GM12878 (cell line): Measurements from ENCODE around the gene WWOX. TPM values are rescaled to one million over a fixed set of nuclear protein-coding genes. Genes with fewer than 3 reads are reported as not detected.

ENCODE experiments used
- ATAC-seq: fragments of 200-7000 bp; cut with Tn5 transposase; 3 replicates; pipeline ENCODE4 v1.9.1; 2020; ENCODE audit warnings: mild to moderate bottlenecking, moderate library complexity
- BruUV-seq: library from RNA; stranded (reverse); fragments of 400-500 nt; replicated peaks from 2 replicates; lab custom pipeline; 2021; lab: Mats Ljungman, UMichigan
- CTCF ChIA-PET: fragments of 300-600 bp; sonication (Branson Sonifier 250); formaldehyde crosslinking; extraction: SDS; loops from one replicate; lab custom pipeline; 2021; ENCODE audit warnings: inconsistent platforms; lab: Yijun Ruan, JAX
- POLR2A ChIA-PET: fragments of 350-600 bp; formaldehyde crosslinking; extraction: SDS; loops from one replicate; lab custom pipeline; 2021; ENCODE audit warnings: inconsistent platforms; lab: Charles Lee
- RAD21 ChIA-PET: fragments of 300-600 bp; sonication (Branson Sonifier 250); formaldehyde crosslinking; loops from one replicate; lab custom pipeline; 2023; ENCODE audit warnings: antibody characterized with exemption; ENCODE audit not compliant: unreplicated experiment; lab: Charles Lee
- SMC1A ChIA-PET: fragments of 300-600 bp; sonication (Branson Sonifier 250); formaldehyde crosslinking; loops from one replicate; lab custom pipeline; 2023; ENCODE audit not compliant: unreplicated experiment, uncharacterized antibody; lab: Charles Lee
- DNase-seq: peaks from one replicate; pipeline ENCODE4 v3.0.0-alpha.2; 2011; ENCODE audit warnings: low read depth, low spot score
- FAIRE-seq: peaks from 3 replicates; lab custom pipeline; 2011; peaks lifted over from hg19 to GRCh38; lab: Jason Lieb, UNC
- H2AFZ ChIP-seq: 2 replicates; pipeline ENCODE4 v1.6.0; 2011; ENCODE audit warnings: low read depth, low read length, control low read depth; ENCODE audit not compliant: control insufficient read depth
- H3K27ac ChIP-seq: 2 replicates; pipeline ENCODE4 v1.5.1; 2011; ENCODE audit warnings: control low read depth; ENCODE audit not compliant: control insufficient read depth, insufficient read depth
- H3K27me3 ChIP-seq, 2 experiments: replicated peaks in 1 of 2; 2 replicates each; pipeline versions ENCODE4 v1.6.0 to v1.6.1; 2011; ENCODE audit warnings: low read length in 1 of 2; ENCODE audit not compliant: control insufficient read depth in 2 of 2, insufficient read depth in 2 of 2
- H3K36me3 ChIP-seq, 2 experiments: 2 replicates each; pipeline ENCODE4 v1.5.1; 2011; ENCODE audit warnings: low read length in 1 of 2; ENCODE audit not compliant: control insufficient read depth in 2 of 2, insufficient read depth in 2 of 2
- H3K4me1 ChIP-seq: 2 replicates; pipeline ENCODE4 v1.6.1; 2011; ENCODE audit warnings: mild to moderate bottlenecking, low read length, moderate library complexity, mixed read lengths; ENCODE audit not compliant: control insufficient read depth, insufficient read depth
- H3K4me2 ChIP-seq: 2 replicates; pipeline ENCODE4 v1.6.0; 2011; ENCODE audit warnings: control low read depth; ENCODE audit not compliant: control insufficient read depth, insufficient read depth
- H3K4me3 ChIP-seq: fragments of 200-600 bp; sonication (generic); 2 replicates; pipeline ENCODE4 v1.5.1; 2016
- H3K79me2 ChIP-seq: 2 replicates; pipeline ENCODE4 v1.6.0; 2011; ENCODE audit warnings: low read length; ENCODE audit not compliant: control insufficient read depth, insufficient read depth
- H3K9ac ChIP-seq: 2 replicates; pipeline ENCODE4 v1.8.0; 2011; ENCODE audit warnings: low read length, control low read depth, mixed read lengths; ENCODE audit not compliant: control insufficient read depth, insufficient read depth
- H3K9me3 ChIP-seq: replicated peaks from 3 replicates; pipeline ENCODE4 v1.5.1; 2011; ENCODE audit warnings: mild to moderate bottlenecking, low read length; ENCODE audit not compliant: control insufficient read depth, insufficient read depth
- H4K20me1 ChIP-seq: 2 replicates; pipeline ENCODE4 v1.6.0; 2011; ENCODE audit not compliant: control insufficient read depth, insufficient read depth
- ATF7 ChIP-seq: fragments of 450-650 bp; IDR thresholded peaks from 2 replicates; pipeline ENCODE4 v1.6.1; 2016; ENCODE audit warnings: low read depth, mild to moderate bottlenecking
- E2F8 ChIP-seq: fragments of 450-650 bp; IDR thresholded peaks from 2 replicates; pipeline ENCODE4 v1.6.1; 2018; ENCODE audit warnings: mild to moderate bottlenecking, low read depth, moderate library complexity; ENCODE audit not compliant: partially characterized antibody
- ESRRA ChIP-seq: IDR thresholded peaks from 2 replicates; pipeline ENCODE4 v1.6.1; 2012; ENCODE audit warnings: mild to moderate bottlenecking, low read length, improper control_type of control experiment
- ETV6 ChIP-seq, 2 experiments: fragments of 450-650 bp in 1 of 2; IDR thresholded peaks in 1 of 2; conservative IDR thresholded peaks in 1 of 2; 2 replicates each; pipeline ENCODE4 v1.6.1; 2014; ENCODE audit warnings: antibody characterized with exemption in 1 of 2, borderline replicate concordance in 1 of 2, low read depth in 1 of 2, mild to moderate bottlenecking in 1 of 2, moderate library complexity in 1 of 2
- HDGF ChIP-seq: fragments of 450-650 bp; IDR thresholded peaks from 2 replicates; pipeline ENCODE4 v1.6.1; 2016; ENCODE audit warnings: antibody characterized with exemption
- IKZF2 ChIP-seq, 2 experiments: fragments of 450-650 bp; IDR thresholded peaks; 2 replicates each; pipeline ENCODE4 v1.6.1; 2017; ENCODE audit warnings: mild to moderate bottlenecking in 2 of 2, moderate library complexity in 2 of 2
- NKRF ChIP-seq: fragments of 450-650 bp; conservative IDR thresholded peaks from 2 replicates; pipeline ENCODE4 v1.6.1; 2017; ENCODE audit warnings: mild to moderate bottlenecking, moderate library complexity
- POLR2A ChIP-seq: IDR thresholded peaks from 2 replicates; pipeline ENCODE4 v1.6.1; 2011; ENCODE audit warnings: low read depth, mild to moderate bottlenecking, low read length
- RCOR1 ChIP-seq: conservative IDR thresholded peaks from 2 replicates; pipeline ENCODE4 v1.6.1; 2012; ENCODE audit warnings: low read depth, low read length, improper control_type of control experiment
- SMARCA5 ChIP-seq: fragments of 450-650 bp; IDR thresholded peaks from 2 replicates; pipeline ENCODE4 v1.6.1; 2017; ENCODE audit warnings: mild to moderate bottlenecking
- ZSCAN29 ChIP-seq: fragments of 450-650 bp; IDR thresholded peaks from 2 replicates; pipeline ENCODE4 v1.6.1; 2017; ENCODE audit warnings: mild to moderate bottlenecking, moderate library complexity
- WGBS: methylation state at CpG from one replicate; pipeline ENCODE4 v1.1.6; 2016; ENCODE audit warnings: low lambda C conversion rate; ENCODE audit not compliant: insufficient replicate concordance, insufficient coverage; ENCODE audit errors: missing lambda C conversion rate; 5-methylcytosine and 5-hydroxymethylcytosine counted together
- in situ Hi-C: fragments of 300-500 bp; cut with MboI; formaldehyde crosslinking; loops from 9 replicates; pipeline ENCODE4 v1.14.3; 2018; ENCODE audit warnings: mixed read lengths
- intact Hi-C: fragments of 100-400 bp; cut with micrococcal nuclease; formaldehyde crosslinking; loops from one replicate; pipeline ENCODE4 v1.14.2; 2022; ENCODE audit not compliant: unreplicated experiment
- polyA plus RNA-seq, 11 experiments: library from polyadenylated mRNA; depleted of rRNA in 4 of 11; unstranded in 6 of 11; stranded (reverse) in 5 of 11; fragments of >200 nt; fragmentation: Nextera tagmentation in 4 of 11; fragmentation: Illumina TruSeq in 1 of 11; extraction: Ambion mirVana in 4 of 11; extraction: Trizol in 1 of 11; gene quantifications; 1 replicate in 1 of 11; 2 replicates in 10 of 11; pipeline versions ENCODE4 v1.2.1 to v1.2.3, GENCODE V29; 2011 to 2016; ENCODE audit warnings: inconsistent platforms in 2 of 11, missing spikeins in 2 of 11, low read depth in 1 of 11
- total RNA-seq, 4 experiments: library from RNA; depleted of rRNA in 3 of 4; stranded (reverse); fragments of >200 nt in 3 of 4; fragmentation: Illumina TruSeq in 1 of 4; extraction: Trizol in 1 of 4; gene quantifications; 2 replicates each; pipeline versions ENCODE4 v1.2.1 to v1.2.3, GENCODE V29; 2013 to 2021
- TF ChIP-seq, protein P1 (sequence below): fragments of 450-650 bp; IDR thresholded peaks from 2 replicates; pipeline ENCODE4 v1.6.1; 2017; ENCODE audit warnings: low read depth, mild to moderate bottlenecking, moderate library complexity

WWOX gene
- total and polyA plus RNA-seq, 10 of the 15 experiments (the other 5 are each of a cell fraction or from before 2014, with no cell fraction given), result 2.8 to 24.4 (median 17.8) TPM

DNA sequence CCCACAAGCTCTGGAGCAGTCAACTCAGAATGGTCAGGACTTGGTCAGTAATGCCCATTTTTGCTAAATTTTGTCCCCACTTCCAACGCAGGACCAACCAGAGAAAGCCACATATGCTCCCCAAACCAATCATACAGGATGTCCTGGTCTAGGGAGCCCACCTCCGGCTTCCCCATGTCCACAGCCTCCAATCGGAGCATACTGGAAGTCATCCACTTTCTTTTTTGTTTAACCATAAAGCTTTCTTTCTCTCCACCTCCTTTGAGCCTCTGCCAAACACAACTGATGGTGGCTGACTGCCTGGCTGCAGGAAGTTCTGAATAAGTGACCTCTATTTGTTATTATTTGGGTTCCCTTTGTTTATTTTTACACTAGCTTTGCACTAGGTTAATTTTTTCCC is 549.1 kb downstream of the WWOX start:
- H3K36me3 ChIP-seq, result no peaks in the 10 kb centered on the region
- H3K4me2 ChIP-seq, result no peak overlapping the region
- ChIA-PET POLR2A (no interaction called here), SMC1A (no interaction called here), CTCF (no interaction called here), RAD21 (no interaction called here)
- in situ Hi-C loops, result no loop called here
- ATAC-seq, result no peak
- H3K27me3 ChIP-seq, result no peaks in the 10 kb centered on the region
- H3K9me3 ChIP-seq, result no peaks in the 10 kb centered on the region
- H3K79me2 ChIP-seq, result no peaks in the 10 kb centered on the region
- no peak overlapping the region for H3K4me3 ChIP-seq
- no peaks in the 10 kb centered on the region for H4K20me1 ChIP-seq
- DNase-seq, result no peak
- intact Hi-C loops, result no loop called here
- no peak overlapping the region for H3K9ac ChIP-seq
- no peak overlapping the region for H3K27ac ChIP-seq
- BruUV-seq, result no TSS peak
- H2AFZ ChIP-seq, result no peak overlapping the region
- WGBS, result 25% methylated on average over 3 of the region's 3 CpGs
- no peaks in the 10 kb centered on the region for H3K4me1 ChIP-seq
- TF ChIP-seq E2F8 (no peak), ATF7 (no peak), ETV6 (conservative IDR thresholded peaks at IDR 0.05 in 1 of 2, IDR thresholded peaks at IDR 0.05 in 1 of 2; ENCODE audit: borderline replicate concordance in 1 of 2, low read depth in 1 of 2) (no peak), ZSCAN29 (no peak), RCOR1 (no peak), NKRF (no peak), ESRRA (no peak), POLR2A (no peak), SMARCA5 (no peak), HDGF (no peak), IKZF2 (IDR thresholded peaks at IDR 0.05) (no peak)
- TF ChIP-seq, protein P1, sequence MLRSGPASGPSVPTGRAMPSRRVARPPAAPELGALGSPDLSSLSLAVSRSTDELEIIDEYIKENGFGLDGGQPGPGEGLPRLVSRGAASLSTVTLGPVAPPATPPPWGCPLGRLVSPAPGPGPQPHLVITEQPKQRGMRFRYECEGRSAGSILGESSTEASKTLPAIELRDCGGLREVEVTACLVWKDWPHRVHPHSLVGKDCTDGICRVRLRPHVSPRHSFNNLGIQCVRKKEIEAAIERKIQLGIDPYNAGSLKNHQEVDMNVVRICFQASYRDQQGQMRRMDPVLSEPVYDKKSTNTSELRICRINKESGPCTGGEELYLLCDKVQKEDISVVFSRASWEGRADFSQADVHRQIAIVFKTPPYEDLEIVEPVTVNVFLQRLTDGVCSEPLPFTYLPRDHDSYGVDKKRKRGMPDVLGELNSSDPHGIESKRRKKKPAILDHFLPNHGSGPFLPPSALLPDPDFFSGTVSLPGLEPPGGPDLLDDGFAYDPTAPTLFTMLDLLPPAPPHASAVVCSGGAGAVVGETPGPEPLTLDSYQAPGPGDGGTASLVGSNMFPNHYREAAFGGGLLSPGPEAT, result no peak
- FAIRE-seq, result no peak
